ENCODE data around the gene CTDSPL. TPM values are rescaled to one million over a fixed set of nuclear protein-coding genes. Genes with fewer than 3 reads are reported as not detected.

The CTDSPL gene
- total and polyA plus RNA-seq, 2 of the 8 experiments (the other 6 are each of a cell fraction or from before 2014, with no cell fraction given), result 20.3 to 42.2 TPM

DNA sequence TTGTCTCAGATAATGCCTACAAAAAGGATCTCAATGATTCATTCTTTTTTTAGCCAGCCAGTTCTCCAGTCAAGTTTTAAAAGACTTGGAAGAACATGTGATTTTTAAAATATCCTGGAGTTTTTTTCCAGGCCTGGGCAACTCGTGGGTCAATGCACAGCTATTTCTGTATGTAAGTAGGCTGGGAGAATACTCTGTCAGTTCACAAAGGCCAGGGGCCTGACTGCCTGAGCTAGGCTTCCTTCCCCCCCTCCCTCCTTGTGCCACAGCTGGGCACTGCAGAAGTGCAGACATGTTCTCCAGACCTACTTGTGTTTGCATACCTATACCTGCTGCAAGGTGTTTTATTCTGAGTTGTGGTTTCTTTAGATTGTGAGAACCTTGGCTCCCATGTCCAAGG, 43.7 kb downstream of the CTDSPL start (continued):
- TF ChIP-seq CREB1 (IDR thresholded peaks at IDR 0.05), result no peak
- no peak for TF ChIP-seq YY1 (IDR thresholded peaks at IDR 0.05; ENCODE audit: low read depth, low read length)
- TF ChIP-seq NANOG (IDR thresholded peaks at IDR 0.05; ENCODE audit: insufficient read depth, low read depth, low read length, poor library complexity, severe bottlenecking), result no peak
- no peak for TF ChIP-seq SP1 (IDR thresholded peaks at IDR 0.05; ENCODE audit: low read depth, low read length)
- TF ChIP-seq BACH1 (IDR thresholded peaks at IDR 0.05; ENCODE audit: low read length), result no peak
- no peak for TF ChIP-seq ASH2L (IDR thresholded peaks at IDR 0.05; ENCODE audit: low read length)
- no peak for TF ChIP-seq JUN (IDR thresholded peaks at IDR 0.05; ENCODE audit: low read depth, low read length)
